CD14-positive monocyte (primary cell): ENCODE measurements around the gene PLPPR4. TPM values are rescaled to one million over a fixed set of nuclear protein-coding genes. Genes with fewer than 3 reads are reported as not detected.

Experiments used
- DNase-seq, 3 donors: peaks; one replicate each; pipeline ENCODE4 v3.0.0-alpha.2; 2011 to 2022
- H2AFZ ChIP-seq: 2 replicates; pipeline ENCODE4 v1.6.0; 2012; ENCODE audit warnings: mild to moderate bottlenecking, low read depth, low read length, inconsistent platforms; ENCODE audit not compliant: insufficient read depth, poor library complexity, severe bottlenecking
- H3K27ac ChIP-seq, 2 donors: 1 replicate in 1 of 2; 2 replicates in 1 of 2; pipeline ENCODE4 v1.5.1; 2012 to 2013; ENCODE audit warnings: low read length in 2 of 2, control low read depth in 1 of 2, inconsistent platforms in 1 of 2, low read depth in 1 of 2, mild to moderate bottlenecking in 1 of 2
- H3K27me3 ChIP-seq, 2 donors: one replicate each; pipeline versions ENCODE4 v1.6.0 to v1.6.1; 2011 to 2013; ENCODE audit warnings: low read length in 2 of 2; ENCODE audit not compliant: control insufficient read depth in 2 of 2, insufficient read depth in 2 of 2
- H3K36me3 ChIP-seq, 2 donors: replicated peaks in 1 of 2; 1 replicate in 1 of 2; 2 replicates in 1 of 2; pipeline versions ENCODE4 v1.5.1 to v1.6.1; 2012 to 2013; ENCODE audit warnings: low read length in 2 of 2, control low read depth in 1 of 2, inconsistent platforms in 1 of 2, mild to moderate bottlenecking in 1 of 2; ENCODE audit not compliant: insufficient read depth in 2 of 2, control insufficient read depth in 1 of 2
- H3K4me1 ChIP-seq, 2 donors: 1 replicate in 1 of 2; 2 replicates in 1 of 2; pipeline versions ENCODE4 v1.5.1 to v1.6.1; 2012 to 2013; ENCODE audit warnings: low read length in 2 of 2, control low read depth in 1 of 2, inconsistent platforms in 1 of 2, mild to moderate bottlenecking in 1 of 2, moderate library complexity in 1 of 2; ENCODE audit not compliant: insufficient read depth in 2 of 2, control insufficient read depth in 1 of 2
- H3K4me2 ChIP-seq: replicated peaks from 2 replicates; pipeline ENCODE3; 2012; ENCODE audit warnings: low read length, moderate library complexity, mild to moderate bottlenecking; ENCODE audit not compliant: poor library complexity, severe bottlenecking; ENCODE audit errors: extremely low read depth
- H3K4me3 ChIP-seq, 3 experiments: fragments of 200-600 bp in 1 of 3; sonication (generic) in 1 of 3; replicated peaks in 1 of 3; 1 replicate in 2 of 3; 2 replicates in 1 of 3; pipeline ENCODE4 v1.5.1; 2011 to 2013; ENCODE audit warnings: low read length in 3 of 3, mild to moderate bottlenecking in 3 of 3, control low read depth in 2 of 3, low read depth in 2 of 3, inconsistent platforms in 1 of 3, moderate library complexity in 1 of 3
- H3K79me2 ChIP-seq: 2 replicates; pipeline ENCODE4 v1.6.0; 2012; ENCODE audit warnings: mild to moderate bottlenecking, control low read depth, inconsistent platforms, low read length, moderate library complexity; ENCODE audit not compliant: insufficient read depth
- H3K9ac ChIP-seq: 2 replicates; pipeline ENCODE4 v1.6.0; 2017; ENCODE audit warnings: low read length, mild to moderate bottlenecking; ENCODE audit not compliant: insufficient read depth, poor library complexity, severe bottlenecking
- H3K9me3 ChIP-seq, 2 donors: replicated peaks in 1 of 2; 1 replicate in 1 of 2; 2 replicates in 1 of 2; pipeline versions ENCODE4 v1.5.1 to v1.6.1; 2012 to 2013; ENCODE audit warnings: low read length in 2 of 2, control low read depth in 1 of 2; ENCODE audit not compliant: control insufficient read depth in 1 of 2, insufficient read depth in 1 of 2
- H4K20me1 ChIP-seq: 2 replicates; pipeline ENCODE4 v1.6.0; 2012; ENCODE audit warnings: mild to moderate bottlenecking, low read length, control low read depth, moderate library complexity; ENCODE audit not compliant: insufficient read depth
- H3K27ac Mint-ChIP-seq, 7 donors: one replicate each; pipeline ENCODE4 v1.8.0; 2020; ENCODE audit warnings: mild to moderate bottlenecking in 7 of 7, mixed read lengths in 7 of 7, moderate library complexity in 6 of 7, inconsistent platforms in 2 of 7
- H3K27me3 Mint-ChIP-seq, 3 donors: one replicate each; pipeline ENCODE4 v1.8.0; 2021 to 2022; ENCODE audit warnings: low read depth in 3 of 3, mild to moderate bottlenecking in 3 of 3, mixed read lengths in 3 of 3, moderate library complexity in 3 of 3, inconsistent platforms in 1 of 3
- H3K36me3 Mint-ChIP-seq, 2 donors: one replicate each; pipeline ENCODE4 v1.8.0; 2020; ENCODE audit warnings: mixed read lengths in 2 of 2, inconsistent platforms in 1 of 2, mild to moderate bottlenecking in 1 of 2
- H3K4me1 Mint-ChIP-seq: one replicate; pipeline ENCODE4 v1.8.0; 2020; ENCODE audit warnings: mild to moderate bottlenecking, mixed read lengths
- H3K4me3 Mint-ChIP-seq, 2 donors: one replicate each; pipeline ENCODE4 v1.8.0; 2020; ENCODE audit warnings: mild to moderate bottlenecking in 2 of 2, mixed read lengths in 2 of 2, moderate library complexity in 1 of 2
- H3K9me3 Mint-ChIP-seq, 7 donors: one replicate each; pipeline ENCODE4 v1.8.0; 2020 to 2022; ENCODE audit warnings: mixed read lengths in 7 of 7, mild to moderate bottlenecking in 6 of 7, moderate library complexity in 6 of 7, inconsistent platforms in 2 of 7
- WGBS: methylation state at CpG from one replicate; pipeline ENCODE4 v1.1.5; 2013; ENCODE audit warnings: missing lambda C conversion rate; ENCODE audit not compliant: insufficient coverage; 5-methylcytosine and 5-hydroxymethylcytosine counted together
- intact Hi-C, 2 donors: fragments of 100-400 bp; cut with micrococcal nuclease; formaldehyde crosslinking; loops; one replicate each; pipeline versions ENCODE4 v1.15.0 to v1.15.1; 2023
- polyA plus RNA-seq, 3 donors: library from polyadenylated mRNA; depleted of rRNA in 1 of 3; unstranded in 2 of 3; stranded (reverse) in 1 of 3; fragments of 300-500 nt in 2 of 3; fragments of >200 nt in 1 of 3; fragmentation: Illumina TruSeq in 2 of 3; gene quantifications; 1 replicate in 2 of 3; 2 replicates in 1 of 3; pipeline ENCODE4 v1.2.3, GENCODE V29; 2012 to 2021
- TF ChIP-seq, protein P1 (sequence below): fragments of 200-600 bp; IDR thresholded peaks from one replicate; pipeline ENCODE4 v1.8.0; 2022; ENCODE audit warnings: antibody characterized with exemption, mild to moderate bottlenecking

Gene PLPPR4
- polyA plus RNA-seq, 3 donors, result not detected

DNA sequence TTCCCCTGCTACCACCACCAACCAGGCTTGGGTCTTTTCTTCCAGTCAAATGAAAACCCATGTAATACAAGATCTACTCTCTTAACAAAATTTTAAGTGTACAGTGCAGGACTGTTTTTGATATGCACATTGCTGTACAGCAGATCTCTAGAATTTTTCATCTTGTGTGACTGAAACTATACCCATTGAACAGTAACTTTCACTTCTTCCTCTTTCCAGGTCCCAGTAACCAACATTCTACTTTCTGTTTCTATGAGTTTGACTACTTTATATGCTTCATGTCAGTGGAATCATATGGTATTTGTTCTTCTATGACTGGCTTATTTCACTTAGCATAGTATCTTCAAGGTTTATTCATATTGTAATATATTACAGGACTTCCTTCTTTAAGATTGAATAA, 45.3 kb upstream of the PLPPR4 start:
- Histone ChIP-seq H3K4me2 (no peak overlapping the region), H3K9ac (no peak overlapping the region), H2AFZ (no peak overlapping the region), H4K20me1 (no peaks in the 10 kb centered on the region), H3K79me2 (no peaks in the 10 kb centered on the region), H3K4me3 (no peak overlapping the region), H3K27me3 (no peaks in the 10 kb centered on the region), H3K36me3 (no peaks in the 10 kb centered on the region), H3K9me3 (peaks cover 0 to 6% of the 10 kb centered on the region in 2 donors), H3K27ac (no peak overlapping the region), H3K4me1 (no peaks in the 10 kb centered on the region)
- no peak overlapping the region for H3K4me3 Mint-ChIP-seq
- intact Hi-C loops, result no loop called here
- peaks cover 2% of the 10 kb centered on the region for H3K4me1 Mint-ChIP-seq
- no peaks in the 10 kb centered on the region for H3K36me3 Mint-ChIP-seq
- no peak for DNase-seq
- peaks cover 0 to 1% (median 0%) of the 10 kb centered on the region in 3 donors for H3K27me3 Mint-ChIP-seq
- peak overlapping the region in 1 of 7 donors; percentile 45 for H3K27ac Mint-ChIP-seq
- TF ChIP-seq, protein P1, sequence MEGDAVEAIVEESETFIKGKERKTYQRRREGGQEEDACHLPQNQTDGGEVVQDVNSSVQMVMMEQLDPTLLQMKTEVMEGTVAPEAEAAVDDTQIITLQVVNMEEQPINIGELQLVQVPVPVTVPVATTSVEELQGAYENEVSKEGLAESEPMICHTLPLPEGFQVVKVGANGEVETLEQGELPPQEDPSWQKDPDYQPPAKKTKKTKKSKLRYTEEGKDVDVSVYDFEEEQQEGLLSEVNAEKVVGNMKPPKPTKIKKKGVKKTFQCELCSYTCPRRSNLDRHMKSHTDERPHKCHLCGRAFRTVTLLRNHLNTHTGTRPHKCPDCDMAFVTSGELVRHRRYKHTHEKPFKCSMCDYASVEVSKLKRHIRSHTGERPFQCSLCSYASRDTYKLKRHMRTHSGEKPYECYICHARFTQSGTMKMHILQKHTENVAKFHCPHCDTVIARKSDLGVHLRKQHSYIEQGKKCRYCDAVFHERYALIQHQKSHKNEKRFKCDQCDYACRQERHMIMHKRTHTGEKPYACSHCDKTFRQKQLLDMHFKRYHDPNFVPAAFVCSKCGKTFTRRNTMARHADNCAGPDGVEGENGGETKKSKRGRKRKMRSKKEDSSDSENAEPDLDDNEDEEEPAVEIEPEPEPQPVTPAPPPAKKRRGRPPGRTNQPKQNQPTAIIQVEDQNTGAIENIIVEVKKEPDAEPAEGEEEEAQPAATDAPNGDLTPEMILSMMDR, result no peak
- H3K9me3 Mint-ChIP-seq, result peaks cover 0 to 11% (median 4%) of the 10 kb centered on the region in 7 donors

DNA sequence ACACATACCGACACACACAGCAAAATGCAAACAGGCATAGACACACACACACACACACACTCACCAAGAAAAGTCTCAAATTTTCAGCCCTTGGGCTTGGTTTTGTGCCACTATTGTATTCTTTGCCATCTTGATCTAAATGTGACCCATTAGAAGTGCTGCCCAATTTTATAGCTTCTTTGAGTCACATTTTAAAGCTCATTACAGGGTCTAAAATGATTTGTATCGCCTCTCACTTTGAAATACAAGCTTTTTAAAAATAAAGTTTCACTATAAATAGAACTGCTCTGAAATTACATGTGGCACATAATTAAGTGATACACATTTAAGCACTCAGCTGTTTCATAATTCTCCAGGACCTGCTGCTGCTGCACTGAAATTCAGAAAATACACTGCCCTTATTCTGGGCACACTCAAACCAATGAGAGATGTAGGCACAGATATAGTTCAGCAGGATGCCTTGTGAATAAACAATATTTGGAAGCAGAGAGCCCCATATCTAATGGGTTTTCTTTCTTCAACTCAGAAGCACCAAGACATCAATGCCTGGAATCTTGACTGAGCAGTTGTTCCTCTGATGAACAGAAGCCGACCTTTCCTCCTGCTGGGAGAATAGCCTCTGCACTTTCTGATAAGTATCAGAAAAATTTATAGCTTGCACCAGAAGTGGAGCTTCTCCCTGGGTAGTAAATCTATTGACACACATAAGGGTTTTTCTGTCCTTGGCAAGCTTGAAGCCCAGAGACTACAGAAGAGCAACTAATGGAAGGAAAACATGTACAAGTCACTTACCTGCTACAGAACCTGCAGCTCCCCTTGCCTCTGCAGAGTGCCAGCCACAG, 37.0 kb upstream of the PLPPR4 start:
- Histone ChIP-seq H3K4me3 (no peak overlapping the region), H3K79me2 (no peaks in the 10 kb centered on the region), H4K20me1 (no peaks in the 10 kb centered on the region), H3K4me2 (no peak overlapping the region), H3K27me3 (no peaks in the 10 kb centered on the region), H3K9me3 (peaks cover 0 to 4% of the 10 kb centered on the region in 2 donors), H2AFZ (no peak overlapping the region), H3K36me3 (no peaks in the 10 kb centered on the region), H3K9ac (no peak overlapping the region), H3K27ac (no peak overlapping the region), H3K4me1 (peaks cover 6% of the 10 kb centered on the region in 2 donors)
- TF ChIP-seq, protein P1, result no peak
- DNase-seq, result no peak
- Mint-ChIP-seq H3K9me3 (peaks cover 0 to 9% (median 4%) of the 10 kb centered on the region in 7 donors), H3K36me3 (no peaks in the 10 kb centered on the region), H3K4me3 (peak overlapping the region in 1 of 2 donors; percentile 0), H3K27me3 (peaks cover 1 to 5% (median 2%) of the 10 kb centered on the region in 3 donors), H3K27ac (no peak overlapping the region), H3K4me1 (peaks cover 8% of the 10 kb centered on the region)
- intact Hi-C loops, result no loop called here
- 78% methylated on average over 1 of the region's 3 CpGs for WGBS
